Activated effector memory CD4-positive, alpha-beta T cell treated with anti-CD3 and anti-CD28 coated beads, Interleukin-2, amount 50 U/mL, for 16 hours (primary cell): ENCODE results near the gene GLO1.
"Not testable (repeated sequence)": the region's sequence is repeated elsewhere in the genome, so short reads cannot be mapped to it uniquely, and the experiment has no call there.

Experiments
- DNase-seq: peaks from one replicate; pipeline ENCODE4 v3.0.0-alpha.2; 2020

GLO1 gene

DNA sequence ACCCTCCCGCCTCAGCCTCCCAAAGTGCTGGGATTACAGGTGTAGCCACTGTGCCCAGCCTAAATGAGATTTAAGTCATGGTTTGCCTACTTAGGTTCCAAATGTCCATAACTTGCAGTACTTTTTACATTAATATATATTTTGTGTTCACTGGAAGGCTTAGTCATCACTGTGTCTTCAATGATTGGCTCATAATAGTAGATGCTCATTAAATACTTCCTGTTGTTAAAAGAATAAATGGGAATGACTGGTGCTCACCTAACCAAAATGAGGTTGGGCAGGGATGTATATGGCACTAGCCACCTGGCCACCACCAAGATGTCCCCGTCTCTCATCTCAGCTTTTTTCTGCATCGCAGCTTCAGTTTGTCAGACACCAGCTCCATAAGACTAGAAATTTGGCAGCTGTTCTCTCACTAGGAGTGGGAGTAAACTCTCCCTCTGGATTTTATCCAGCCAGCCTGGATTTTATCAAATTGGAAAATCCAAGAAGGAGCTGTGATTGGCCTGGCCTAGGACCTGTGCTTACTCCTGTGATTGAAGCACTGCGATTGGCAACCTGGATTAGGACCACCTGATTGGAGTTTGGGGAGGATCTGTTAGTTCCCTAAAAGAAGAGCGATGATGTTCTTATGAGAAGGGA is 1.1 kb upstream of the GLO1 start:
- no peak for DNase-seq

DNA sequence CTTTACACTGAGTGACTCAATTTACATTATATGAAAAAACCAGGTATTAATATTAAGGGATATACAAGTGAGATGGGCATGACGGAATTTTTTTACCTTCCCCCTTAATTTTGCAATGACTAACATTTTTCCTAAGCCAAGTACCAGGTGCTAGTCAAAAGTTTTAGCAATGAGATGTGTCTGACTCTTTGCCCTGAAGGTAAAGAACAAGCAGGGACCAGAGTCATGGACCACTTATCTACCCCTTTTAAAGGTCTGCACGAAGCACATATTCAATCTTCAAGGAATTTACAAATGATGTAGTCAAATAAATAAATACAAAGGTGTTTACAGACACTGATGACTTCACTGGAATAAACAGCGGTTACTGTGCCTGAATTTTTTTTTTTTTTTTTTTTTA is 1.4 kb downstream of the GLO1 start:
- no peak for DNase-seq

DNA sequence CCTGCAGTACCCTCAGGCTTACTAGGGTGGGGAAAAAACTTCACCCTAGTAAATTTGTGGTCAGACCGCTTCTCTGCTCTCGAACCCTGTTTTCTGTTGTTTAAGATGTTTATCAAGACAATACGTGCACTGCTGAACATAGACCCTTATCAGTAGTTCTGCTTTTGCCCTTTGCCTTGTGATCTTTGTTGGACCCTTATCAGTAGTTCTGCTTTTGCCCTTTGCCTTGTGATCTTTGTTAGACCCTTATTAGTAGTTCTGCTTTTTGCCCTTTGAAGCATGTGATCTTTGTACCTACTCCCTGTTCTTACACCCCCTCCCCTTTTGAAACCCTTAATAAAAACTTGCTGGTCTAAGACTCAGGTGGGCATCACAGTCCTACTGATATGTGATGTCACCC is 3.2 kb downstream of the GLO1 start:
- not testable (repeated sequence) for DNase-seq

DNA sequence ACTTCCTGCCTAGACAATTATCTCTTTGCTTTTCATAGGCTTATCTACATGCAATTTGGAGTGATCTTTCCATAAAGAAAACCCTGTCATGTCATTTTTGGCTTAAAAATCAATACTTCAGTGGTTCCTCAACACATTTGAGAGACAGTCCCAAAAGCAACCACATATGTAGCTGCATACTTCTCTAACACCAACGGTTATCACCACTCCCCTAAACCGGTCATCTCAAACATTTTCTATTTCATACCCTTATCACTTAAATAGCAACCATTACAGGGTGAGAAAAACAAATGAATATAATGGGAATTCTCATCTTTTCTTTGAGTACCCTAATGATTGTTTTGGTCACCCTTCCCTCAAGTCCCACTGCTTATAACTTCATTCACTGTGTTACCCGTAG is 5.1 kb downstream of the GLO1 start:
- DNase-seq = no peak

DNA sequence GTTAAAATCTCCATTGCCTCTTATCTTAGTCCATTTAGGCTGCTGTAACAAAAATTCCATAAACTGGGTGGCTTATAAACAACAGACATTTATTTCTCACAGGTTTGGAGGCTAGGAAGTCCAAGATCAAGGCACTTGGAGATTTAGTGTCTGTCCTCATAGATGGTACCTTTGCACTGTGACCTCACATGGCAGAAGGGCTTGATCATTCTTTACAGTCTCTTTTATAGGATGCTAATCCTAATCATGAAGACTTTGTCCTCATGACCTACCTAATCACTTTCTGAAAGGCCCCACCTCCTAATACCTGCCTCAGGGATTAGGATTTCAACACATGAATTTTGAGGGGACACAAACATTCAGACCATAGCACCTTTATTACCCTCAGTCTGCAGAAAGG is 6.6 kb downstream of the GLO1 start:
- no peak for DNase-seq

DNA sequence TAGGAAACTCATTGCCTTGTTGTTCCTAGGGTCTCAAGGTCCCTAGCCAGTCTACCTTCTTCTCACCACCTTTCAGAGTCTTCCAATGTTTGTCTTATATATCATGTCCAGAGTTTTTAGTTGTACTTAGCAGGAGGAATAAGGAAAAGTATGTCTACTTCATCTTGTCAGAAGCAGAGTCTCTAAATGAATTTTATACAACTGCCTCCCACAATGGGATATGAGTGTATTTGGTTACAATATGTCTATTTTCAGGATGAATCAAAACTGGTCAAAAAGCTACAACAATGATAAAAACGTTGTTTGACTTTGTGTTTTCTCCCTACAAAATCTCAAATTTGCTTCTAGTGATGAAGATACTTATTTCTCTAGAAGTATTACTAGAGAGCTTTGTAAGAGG is 7.0 kb downstream of the GLO1 start:
- no peak for DNase-seq

DNA sequence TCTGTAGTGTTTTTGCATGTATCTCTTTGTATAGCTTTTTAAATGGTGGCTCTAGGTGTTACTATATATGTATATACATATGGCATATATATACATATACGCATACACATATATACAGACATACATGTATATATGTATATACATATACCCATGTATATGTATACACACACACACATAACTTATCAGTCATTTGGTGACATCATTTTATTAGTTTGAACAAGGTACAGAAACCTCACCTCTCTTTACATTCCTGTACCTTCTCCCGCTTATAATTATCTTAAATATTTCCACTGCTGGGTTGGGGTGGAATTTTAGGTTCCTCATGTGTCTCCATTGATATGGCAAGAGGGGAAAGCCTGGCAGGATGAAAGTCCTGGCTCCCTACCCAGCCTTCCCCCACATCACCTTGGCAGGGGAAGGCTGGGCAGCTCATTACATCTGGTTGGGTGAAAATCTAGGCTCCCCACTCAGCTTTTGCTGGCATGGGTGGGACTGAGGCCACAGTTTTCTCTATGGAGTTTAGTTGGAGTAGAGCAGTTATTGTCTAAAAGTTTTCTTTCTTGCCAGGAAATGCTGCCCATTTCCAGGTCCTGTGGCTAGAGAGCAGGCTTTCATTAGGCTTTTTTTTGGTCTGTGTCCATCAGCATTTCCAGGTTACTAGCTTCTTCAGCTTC is 7.6 kb downstream of the GLO1 start:
- DNase-seq = no peak

DNA sequence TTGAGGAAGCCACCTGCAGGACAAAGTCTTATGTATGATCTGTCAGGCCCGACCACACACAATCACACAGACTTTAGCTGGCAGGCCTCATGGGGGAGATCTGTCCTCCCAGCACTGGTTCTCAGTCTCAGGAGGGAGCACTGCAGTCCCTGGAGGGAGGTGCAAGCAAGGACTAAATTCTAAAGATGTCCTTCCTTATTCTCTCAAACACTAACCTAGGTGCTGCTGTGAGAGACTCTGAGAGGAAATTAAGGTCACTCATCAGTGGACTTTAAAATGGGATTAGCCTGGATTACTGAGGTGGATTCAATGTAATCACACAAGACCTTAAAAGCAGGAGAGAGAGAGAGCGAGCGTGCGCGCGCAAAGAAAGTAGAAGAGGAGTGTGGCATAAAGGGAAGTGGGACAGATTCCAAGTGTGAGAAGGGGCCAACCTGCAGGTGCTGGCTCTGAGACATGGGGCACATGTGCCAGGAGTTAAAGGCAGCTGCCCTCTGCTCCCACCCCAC is 14.3 kb downstream of the GLO1 start:
- DNase-seq = no peak

DNA sequence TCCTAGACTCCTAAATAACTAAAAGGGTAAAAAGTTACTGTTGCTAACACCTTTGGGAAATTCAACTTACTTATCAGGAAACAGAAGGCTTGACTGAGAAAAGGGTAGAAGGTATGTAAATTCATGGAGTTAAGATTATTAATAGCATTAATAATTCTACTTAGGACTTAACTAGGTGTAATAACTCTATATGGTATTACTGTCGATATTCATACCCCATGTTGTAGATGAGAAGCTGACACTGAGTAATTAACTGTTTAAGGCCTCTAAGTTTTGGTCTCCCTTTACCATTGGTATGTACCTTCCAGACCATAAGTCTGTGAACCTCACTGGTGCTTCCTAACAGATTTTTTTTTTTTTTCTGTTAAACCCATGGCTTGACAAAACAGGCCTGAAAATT is 15.4 kb downstream of the GLO1 start:
- DNase-seq = no peak

DNA sequence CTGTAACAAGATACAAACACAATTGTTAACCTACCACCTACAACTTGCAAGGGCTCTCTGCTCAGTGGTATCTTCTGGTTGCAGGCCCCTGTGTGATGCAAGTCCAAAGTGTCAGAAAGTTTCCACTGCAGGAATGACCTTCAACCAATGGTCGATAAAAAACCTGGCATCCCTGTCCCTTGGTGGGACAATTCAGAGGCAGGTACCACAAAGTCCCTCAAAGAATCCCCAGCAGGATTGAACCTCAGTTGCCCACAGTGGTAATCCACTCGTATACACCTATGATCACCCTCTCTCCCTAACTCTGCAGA is 15.9 kb downstream of the GLO1 start:
- DNase-seq = no peak

DNA sequence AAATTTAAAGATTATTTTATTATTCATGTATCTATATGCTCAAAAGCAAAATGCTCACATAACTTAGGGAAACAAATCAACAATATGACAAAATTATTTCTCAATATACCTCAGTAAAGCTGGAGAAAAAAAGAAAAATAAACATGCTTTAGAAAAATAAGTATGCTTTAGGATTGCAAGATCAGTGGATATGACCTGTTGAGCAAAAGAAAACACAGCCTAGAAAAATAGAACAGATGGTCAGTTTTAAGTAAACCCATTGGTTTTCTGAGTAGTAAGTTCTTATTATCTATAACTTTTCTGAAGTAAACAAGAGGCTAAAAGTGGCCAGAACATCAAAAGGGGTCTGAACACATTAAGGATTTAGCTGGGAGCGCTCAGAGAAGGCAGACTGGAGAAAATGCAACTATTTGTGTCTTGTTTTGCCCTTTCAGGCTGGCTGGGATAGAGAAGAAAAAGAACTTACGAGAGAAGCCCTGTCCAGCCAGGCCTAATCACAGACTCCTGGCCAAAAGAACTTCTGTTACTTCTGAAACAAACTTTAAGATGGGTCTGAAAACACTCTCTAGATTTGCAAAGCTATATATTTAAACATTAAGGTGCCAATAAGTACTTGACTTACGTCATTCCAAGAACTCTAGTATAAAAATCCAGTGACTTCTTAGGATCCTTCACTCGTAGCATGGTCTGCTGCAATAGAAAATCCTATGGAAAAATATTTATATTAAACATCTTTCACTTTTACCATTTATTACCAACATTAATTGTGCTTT is 16.5 kb downstream of the GLO1 start:
- DNase-seq = no peak

DNA sequence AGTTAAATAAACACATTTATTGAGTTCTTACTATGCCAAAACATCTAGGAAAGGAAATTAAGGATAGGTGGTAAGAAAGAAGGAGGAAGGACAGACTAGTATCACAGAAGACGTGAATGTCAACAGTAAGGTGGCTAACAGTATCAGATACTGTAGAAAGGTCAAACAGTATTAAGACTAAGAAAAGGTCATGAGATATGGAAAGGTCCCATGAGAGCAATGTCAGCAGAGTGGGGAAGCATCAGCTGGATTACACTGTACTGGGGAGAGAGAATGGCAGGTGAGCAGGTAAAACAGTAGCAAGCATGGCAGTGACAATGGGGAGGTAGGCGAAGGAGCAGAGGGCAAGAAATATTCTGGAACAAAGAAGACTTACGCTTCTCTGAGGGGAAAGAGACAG is 18.0 kb downstream of the GLO1 start:
- no peak for DNase-seq

DNA sequence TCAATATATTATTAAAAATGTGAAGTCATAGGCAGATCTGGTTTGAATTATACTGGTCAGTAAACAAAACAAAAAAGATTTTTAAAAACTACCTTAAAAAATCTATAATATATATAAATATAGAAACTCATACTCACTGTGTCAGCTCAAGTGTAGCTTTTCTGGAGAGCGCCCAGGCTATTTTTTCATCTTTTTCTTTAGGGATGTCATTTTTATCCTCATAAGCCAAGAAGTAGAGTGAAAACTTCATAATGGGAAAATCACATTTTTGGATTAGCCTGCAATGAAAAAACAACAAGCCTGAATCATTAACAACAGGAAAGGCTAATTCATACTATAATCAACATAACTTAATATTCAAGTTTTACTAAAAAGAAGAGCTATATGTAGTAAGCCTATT is 18.7 kb downstream of the GLO1 start:
- DNase-seq = no peak

DNA sequence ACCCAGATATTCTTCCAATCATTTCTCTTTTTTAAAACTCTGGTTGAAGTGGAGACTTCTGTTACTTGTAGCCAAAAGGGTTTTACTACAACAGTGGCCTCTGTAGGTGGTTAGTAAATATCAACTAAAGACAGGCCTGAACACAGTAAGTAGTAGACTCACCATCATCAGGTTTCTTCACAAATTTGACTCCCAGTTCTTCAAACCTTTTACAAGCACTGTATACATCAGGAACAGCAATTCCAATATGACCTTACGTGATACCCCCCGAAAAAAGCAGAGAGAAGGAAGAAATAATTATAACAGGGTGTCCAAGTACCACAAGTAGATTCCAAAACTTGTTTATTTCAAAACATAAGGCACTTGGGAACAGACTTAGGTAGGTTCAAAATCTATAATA is 21.1 kb downstream of the GLO1 start:
- no peak for DNase-seq

DNA sequence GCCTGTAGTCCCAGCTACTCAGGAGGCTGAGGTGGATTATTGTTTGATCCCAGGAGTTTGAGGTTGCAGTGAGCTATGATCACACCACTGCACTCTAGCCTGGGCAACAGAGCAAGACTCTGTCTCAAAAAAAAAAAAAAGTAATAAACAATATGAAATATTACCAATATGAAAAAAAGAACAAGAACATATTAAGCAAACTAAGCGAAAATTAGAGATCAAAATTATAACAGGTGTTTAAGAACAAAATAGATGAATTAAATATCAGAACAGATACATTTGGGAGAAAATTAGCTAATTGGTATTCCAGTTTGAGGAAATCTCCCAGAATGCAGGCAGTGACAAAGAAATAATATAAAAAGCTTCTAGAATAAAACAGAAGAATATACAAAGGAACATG is 23.3 kb downstream of the GLO1 start:
- no peak for DNase-seq

DNA sequence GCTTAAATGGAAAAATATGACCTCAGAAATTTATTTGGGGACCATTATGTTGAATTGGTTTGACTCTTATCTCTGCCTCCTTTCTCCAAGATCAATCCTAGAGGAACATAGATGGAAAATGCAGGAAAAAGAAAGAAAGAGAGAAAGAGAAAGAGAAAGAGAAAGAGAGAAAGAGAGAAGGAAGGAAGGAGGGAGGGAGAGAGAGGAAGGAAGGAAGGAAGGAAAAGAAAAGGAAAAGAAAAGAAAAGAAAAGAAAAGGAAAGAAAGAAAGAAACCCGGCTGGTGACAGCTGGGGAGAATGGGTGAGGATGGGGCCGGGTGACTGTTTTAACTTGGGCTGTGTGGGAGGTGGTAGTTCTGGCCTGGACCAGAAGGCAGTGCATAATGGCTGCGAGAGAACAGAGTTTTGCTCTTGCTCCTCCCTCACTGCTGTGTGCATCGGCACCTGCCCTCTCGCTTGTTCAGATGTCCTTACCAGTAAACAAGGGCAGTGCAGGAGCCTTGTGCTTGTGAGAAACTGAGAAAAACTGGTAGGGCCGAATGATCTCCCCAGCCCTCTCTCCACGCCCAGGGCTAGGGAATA is 24.7 kb downstream of the GLO1 start:
- no peak for DNase-seq

DNA sequence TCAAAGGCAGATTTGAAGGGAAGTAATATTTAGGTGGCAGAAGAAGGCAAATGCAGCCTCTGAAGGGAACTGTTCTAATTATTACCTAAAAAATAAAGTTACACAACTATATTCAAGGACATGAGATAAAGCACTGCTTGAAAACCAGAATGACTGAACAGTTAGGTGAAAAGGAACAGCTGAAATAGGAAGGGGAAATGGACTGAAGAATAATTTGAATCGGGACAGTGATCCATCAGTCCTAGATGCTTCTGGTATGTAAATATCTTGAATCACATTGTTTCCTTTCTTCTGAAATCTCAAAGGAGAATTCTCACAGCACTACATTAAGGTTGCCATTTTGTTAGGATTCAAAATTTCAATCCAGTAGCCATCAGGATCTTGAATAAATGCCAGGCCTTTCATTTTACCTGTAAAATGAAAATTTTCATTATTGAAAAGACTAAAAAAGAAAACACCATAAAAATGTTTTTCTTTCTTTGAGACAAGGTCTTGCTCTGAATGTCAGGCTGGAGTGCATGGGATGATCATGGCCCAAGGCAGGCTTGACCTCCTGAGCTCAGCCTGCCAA is 25.9 kb downstream of the GLO1 start:
- no peak for DNase-seq

DNA sequence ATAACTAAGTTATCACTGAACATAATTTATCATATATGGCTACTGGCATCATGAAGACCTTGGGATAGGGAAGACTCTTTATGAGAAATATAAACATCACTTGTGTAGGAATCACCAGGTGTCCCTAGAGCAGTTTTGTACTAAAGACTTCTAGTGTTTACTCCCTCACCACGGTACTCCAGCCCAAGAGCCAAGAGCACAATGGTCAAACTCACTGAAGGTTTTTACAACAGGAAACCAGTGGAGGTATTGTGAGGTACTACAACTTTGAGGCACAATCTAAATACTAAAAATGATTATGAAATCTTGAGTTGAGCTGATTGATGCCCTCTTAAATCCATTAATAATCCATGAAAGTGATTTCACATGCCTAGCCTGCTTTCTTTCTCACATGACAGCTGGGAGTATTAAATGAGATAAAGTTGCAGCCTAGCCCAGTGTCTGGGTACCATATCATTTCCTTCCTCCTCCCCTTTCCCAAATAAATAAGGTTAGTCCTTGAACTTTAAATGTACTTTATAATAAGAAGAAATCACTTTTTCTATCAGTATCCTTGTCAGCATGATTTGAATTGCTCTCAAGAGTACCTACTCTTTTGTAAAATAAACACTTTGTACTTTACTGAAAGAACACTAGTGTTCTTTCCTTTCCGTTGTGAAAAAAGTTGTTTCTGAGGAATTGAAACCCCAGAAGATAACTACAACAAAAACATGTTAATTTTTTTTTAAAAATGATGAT is 26.5 kb downstream of the GLO1 start:
- no peak for DNase-seq

DNA sequence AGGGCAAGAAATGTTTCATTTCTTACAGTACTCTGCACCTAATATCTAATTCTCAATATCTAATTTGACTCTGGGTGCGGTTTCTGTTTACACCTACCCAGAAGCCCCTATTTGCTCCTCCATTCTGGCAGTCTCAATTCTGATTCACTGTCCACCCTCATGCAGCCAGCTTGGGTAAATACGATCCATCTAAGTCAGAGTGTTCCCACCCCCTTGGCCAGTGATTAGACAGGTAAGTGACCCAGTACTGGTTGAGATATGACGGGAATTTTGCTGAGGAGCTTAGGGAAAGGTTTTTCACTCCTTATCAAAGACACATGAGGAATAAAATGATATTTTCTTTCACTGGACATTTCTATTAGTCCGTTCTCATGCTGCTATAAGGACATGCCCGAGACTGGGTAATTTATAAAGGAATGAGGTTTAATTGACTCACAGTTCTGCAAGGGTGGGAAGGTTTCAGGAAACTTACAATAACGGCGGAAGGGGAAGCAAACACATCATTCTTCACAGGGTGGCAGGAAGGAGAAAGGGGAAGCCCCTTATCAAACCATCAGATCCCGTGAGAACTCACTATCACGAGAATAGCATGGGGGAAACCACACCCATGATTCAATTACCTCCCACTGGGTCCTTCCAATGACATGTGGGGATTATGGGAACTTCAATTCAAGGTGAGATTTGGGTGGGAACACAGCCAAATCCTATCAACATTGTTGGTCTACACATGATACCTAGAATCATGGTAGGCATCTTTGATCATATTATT is 29.4 kb downstream of the GLO1 start:
- no peak for DNase-seq

DNA sequence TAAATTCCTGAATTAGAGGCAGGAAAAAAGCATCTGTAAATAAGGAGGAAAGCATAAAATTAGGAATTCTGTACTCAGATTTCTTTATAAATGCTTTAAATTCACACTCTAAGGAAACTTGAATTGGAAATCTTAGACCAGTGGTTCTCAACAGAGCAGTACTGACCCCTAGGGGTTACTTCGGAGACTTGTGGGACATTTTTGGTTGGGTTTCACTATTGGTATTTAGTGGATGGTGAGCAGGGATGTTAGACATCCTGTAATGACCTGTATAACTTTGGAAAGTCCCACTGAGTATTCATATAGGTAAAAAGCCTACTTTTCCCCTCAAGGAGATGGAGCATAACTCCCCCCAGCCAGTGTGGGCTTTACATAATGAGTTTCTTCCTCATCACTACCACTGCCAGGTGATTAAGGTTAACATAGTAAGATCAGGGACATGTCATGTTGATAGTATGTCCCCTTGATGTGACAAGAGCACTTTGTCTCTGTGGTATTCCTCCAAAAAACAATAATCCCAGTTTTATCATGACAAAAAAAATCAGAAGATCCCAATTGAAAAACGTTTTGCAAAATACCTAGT is 31.0 kb downstream of the GLO1 start:
- no peak for DNase-seq

DNA sequence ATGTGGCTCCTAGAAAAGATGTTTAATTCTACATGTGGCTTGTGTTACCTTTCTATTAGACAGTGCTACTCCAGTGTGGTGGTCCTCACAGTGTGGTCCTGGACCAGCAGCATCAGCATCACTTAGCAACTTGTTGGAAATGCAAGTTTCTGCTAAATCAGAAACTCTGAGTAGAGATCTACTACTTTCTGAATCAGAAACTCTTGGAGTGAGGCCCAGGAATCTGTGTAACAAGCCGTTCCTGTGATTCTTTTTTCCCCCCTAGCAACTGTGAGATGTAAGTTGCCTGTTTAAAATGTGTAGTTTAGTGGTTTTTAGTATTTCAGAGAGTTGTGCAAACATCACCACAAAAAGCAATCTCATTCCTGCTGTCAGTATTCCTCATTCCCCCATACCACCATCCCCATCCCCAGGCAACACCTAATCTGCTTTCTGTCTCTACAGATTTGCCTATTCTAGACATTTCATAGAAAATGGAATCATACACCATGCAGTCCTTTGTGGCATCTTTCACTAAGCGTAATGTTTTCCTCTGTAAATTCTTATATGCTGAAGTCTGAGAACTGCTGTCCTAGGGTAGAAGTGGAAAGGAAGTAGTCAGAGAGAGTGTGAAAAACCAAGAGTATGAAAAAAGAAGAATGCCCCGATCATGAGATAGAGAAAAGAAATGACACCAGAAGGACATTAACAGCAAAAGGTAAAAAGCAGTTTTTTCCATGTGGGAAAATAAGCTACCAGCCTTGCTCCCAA is 44.4 kb downstream of the GLO1 start:
- no peak for DNase-seq
